Activated CD8-positive, alpha-beta T cell treated with anti-CD3 and anti-CD28 coated beads, Interleukin-2, amount 10 ng/mL, durations not matched to agents 7 days and 5 days (primary cell): ENCODE data around the gene ENOX1. TPM values are rescaled to one million over a fixed set of nuclear protein-coding genes. Genes with fewer than 3 reads are reported as not detected.

Experiments used
- ATAC-seq: fragments of 150-1000 bp; cut with Tn5 transposase; one replicate; pipeline ENCODE4 v1.10.0; 2021; ENCODE audit warnings: moderate library complexity
- CTCF ChIA-PET: fragments of 350-600 bp; sonication (Branson Sonifier 250); formaldehyde crosslinking; loops from one replicate; lab custom pipeline; 2021; ENCODE audit warnings: antibody characterized with exemption; lab: Charles Lee
- POLR2A ChIA-PET: fragments of 350-600 bp; sonication (Branson Sonifier 250); formaldehyde crosslinking; loops from one replicate; lab custom pipeline; 2021; ENCODE audit warnings: antibody characterized with exemption; lab: Charles Lee
- DNase-seq: peaks from one replicate; pipeline ENCODE4 v3.0.0-alpha.2; 2020
- H3K27ac Mint-ChIP-seq: one replicate; pipeline ENCODE4 v1.8.0; 2021; ENCODE audit warnings: mild to moderate bottlenecking, mixed read lengths
- H3K27me3 Mint-ChIP-seq: one replicate; pipeline ENCODE4 v1.8.0; 2021; ENCODE audit warnings: low read depth, mixed read lengths
- H3K36me3 Mint-ChIP-seq: one replicate; pipeline ENCODE4 v1.8.0; 2021; ENCODE audit warnings: low read depth, mixed read lengths
- H3K4me1 Mint-ChIP-seq: one replicate; pipeline ENCODE4 v1.8.0; 2021; ENCODE audit warnings: low read depth, mixed read lengths
- H3K4me3 Mint-ChIP-seq: one replicate; pipeline ENCODE4 v1.8.0; 2021; ENCODE audit warnings: mild to moderate bottlenecking, mixed read lengths
- H3K9me3 Mint-ChIP-seq: one replicate; pipeline ENCODE4 v1.8.0; 2022; ENCODE audit warnings: mixed read lengths; ENCODE audit not compliant: insufficient read depth
- total RNA-seq, 2 experiments: library from RNA; stranded (reverse); gene quantifications; one replicate each; pipeline ENCODE4 v1.2.3, GENCODE V29; 2021

Gene ENOX1
- total RNA-seq, 2 experiments from 2014 or later: 0.08 TPM; not detected in 1

- DNase-seq: no peak
- no peaks in the 10 kb centered on the region for H3K36me3 Mint-ChIP-seq
Measured at GRCh38 chr13:43464578-43465264, 322.1 kb downstream of the ENOX1 start.

GRCh38 chr13:43448605-43449336, 338.0 kb downstream of the ENOX1 start:
- Mint-ChIP-seq H3K27ac (no peak overlapping the region), H3K27me3 (peaks cover 12% of the 10 kb centered on the region), H3K4me1 (no peaks in the 10 kb centered on the region), H3K9me3 (no peaks in the 10 kb centered on the region), H3K4me3 (no peak overlapping the region), H3K36me3 (no peaks in the 10 kb centered on the region)
- no peak for ATAC-seq
- no peak for DNase-seq
- ChIA-PET POLR2A (no interaction called here), CTCF (no interaction called here)

More at GRCh38 chr13:43464578-43465264, 322.1 kb downstream of the ENOX1 start:
- Mint-ChIP-seq H3K4me3 (no peak overlapping the region), H3K9me3 (no peaks in the 10 kb centered on the region), H3K4me1 (no peaks in the 10 kb centered on the region), H3K27me3 (peaks cover 4% of the 10 kb centered on the region), H3K27ac (no peak overlapping the region)
- ATAC-seq: no peak
- ChIA-PET CTCF (no interaction called here), POLR2A (no interaction called here)

GRCh38 chr13:43446126-43446525, 340.6 kb downstream of the ENOX1 start:
- ChIA-PET CTCF (interaction anchor here (1.0 kb wide), 1 partner anchor 10 kb away, joined by 3 read pairs; no protein-coding TSS in a partner anchor), POLR2A (interaction anchor here (0.6 kb wide), 1 partner anchor 11 kb away, joined by 3 read pairs; no protein-coding TSS in a partner anchor)
- no peak for ATAC-seq
- DNase-seq: no peak
- no peak overlapping the region for H3K4me3 Mint-ChIP-seq
- H3K36me3 Mint-ChIP-seq: no peaks in the 10 kb centered on the region
- H3K27ac Mint-ChIP-seq: no peak overlapping the region
- peaks cover 17% of the 10 kb centered on the region for H3K27me3 Mint-ChIP-seq
- no peaks in the 10 kb centered on the region for H3K9me3 Mint-ChIP-seq
- no peaks in the 10 kb centered on the region for H3K4me1 Mint-ChIP-seq

- no peaks in the 10 kb centered on the region for H3K9me3 Mint-ChIP-seq
- H3K36me3 Mint-ChIP-seq: no peaks in the 10 kb centered on the region
- no peak overlapping the region for H3K27ac Mint-ChIP-seq
- H3K4me1 Mint-ChIP-seq: no peaks in the 10 kb centered on the region
- DNase-seq (no peak), ATAC-seq (no peak)
- POLR2A ChIA-PET: interaction anchor here (0.6 kb wide), 1 partner anchor 10 kb away, joined by 3 read pairs; no protein-coding TSS in a partner anchor
- peaks cover 17% of the 10 kb centered on the region for H3K27me3 Mint-ChIP-seq
- no peak overlapping the region for H3K4me3 Mint-ChIP-seq
- CTCF ChIA-PET: no interaction called here
Measured at GRCh38 chr13:43445668-43446067, 341.1 kb downstream of the ENOX1 start.

GRCh38 chr13:43444081-43444480, 342.7 kb downstream of the ENOX1 start:
- Mint-ChIP-seq H3K36me3 (no peaks in the 10 kb centered on the region), H3K9me3 (no peaks in the 10 kb centered on the region), H3K27ac (no peak overlapping the region), H3K27me3 (peaks cover 17% of the 10 kb centered on the region), H3K4me3 (no peak overlapping the region), H3K4me1 (no peaks in the 10 kb centered on the region)
- POLR2A ChIA-PET: no interaction called here
- CTCF ChIA-PET: no interaction called here
- DNase-seq (no peak), ATAC-seq (no peak)

GRCh38 chr13:43441899-43442499, 344.8 kb downstream of the ENOX1 start:
- H3K9me3 Mint-ChIP-seq: no peaks in the 10 kb centered on the region
- H3K4me1 Mint-ChIP-seq: no peaks in the 10 kb centered on the region
- ChIA-PET CTCF (no interaction called here), POLR2A (no interaction called here)
- H3K4me3 Mint-ChIP-seq: no peak overlapping the region
- H3K36me3 Mint-ChIP-seq: no peaks in the 10 kb centered on the region
- no peak overlapping the region for H3K27ac Mint-ChIP-seq
- DNase-seq (no peak), ATAC-seq (no peak)
- peaks cover 14% of the 10 kb centered on the region for H3K27me3 Mint-ChIP-seq

GRCh38 chr13:43441464-43441863, 345.3 kb downstream of the ENOX1 start:
- ATAC-seq: no peak
- no peaks in the 10 kb centered on the region for H3K36me3 Mint-ChIP-seq
- H3K9me3 Mint-ChIP-seq: no peaks in the 10 kb centered on the region
- H3K27me3 Mint-ChIP-seq: peaks cover 11% of the 10 kb centered on the region
- H3K4me3 Mint-ChIP-seq: no peak overlapping the region
- DNase-seq: no peak
- ChIA-PET CTCF (no interaction called here), POLR2A (no interaction called here)
- no peaks in the 10 kb centered on the region for H3K4me1 Mint-ChIP-seq
- H3K27ac Mint-ChIP-seq: no peak overlapping the region

- Mint-ChIP-seq H3K9me3 (no peaks in the 10 kb centered on the region), H3K4me1 (no peaks in the 10 kb centered on the region), H3K27me3 (peaks cover 10% of the 10 kb centered on the region), H3K4me3 (no peak overlapping the region), H3K36me3 (no peaks in the 10 kb centered on the region), H3K27ac (no peak overlapping the region)
- DNase-seq: no peak
- CTCF ChIA-PET: no interaction called here
- POLR2A ChIA-PET: no interaction called here
- no peak for ATAC-seq
Measured at GRCh38 chr13:43434191-43434590, 352.6 kb downstream of the ENOX1 start.

- H3K27me3 Mint-ChIP-seq: peaks cover 11% of the 10 kb centered on the region
- ChIA-PET CTCF (no interaction called here), POLR2A (no interaction called here)
- no peak overlapping the region for H3K4me3 Mint-ChIP-seq
- H3K27ac Mint-ChIP-seq: no peak overlapping the region
- H3K4me1 Mint-ChIP-seq: no peaks in the 10 kb centered on the region
- no peaks in the 10 kb centered on the region for H3K9me3 Mint-ChIP-seq
- DNase-seq (no peak), ATAC-seq (no peak)
- no peaks in the 10 kb centered on the region for H3K36me3 Mint-ChIP-seq
Measured at GRCh38 chr13:43433691-43434141, 353.1 kb downstream of the ENOX1 start.

- POLR2A ChIA-PET: no interaction called here
- CTCF ChIA-PET: no interaction called here
- H3K4me3 Mint-ChIP-seq: no peak overlapping the region
- DNase-seq (no peak), ATAC-seq (no peak)
- H3K9me3 Mint-ChIP-seq: no peaks in the 10 kb centered on the region
- peaks cover 8% of the 10 kb centered on the region for H3K27me3 Mint-ChIP-seq
- no peak overlapping the region for H3K27ac Mint-ChIP-seq
- no peaks in the 10 kb centered on the region for H3K36me3 Mint-ChIP-seq
- H3K4me1 Mint-ChIP-seq: no peaks in the 10 kb centered on the region
Measured at GRCh38 chr13:43432958-43433357, 353.8 kb downstream of the ENOX1 start.

- Mint-ChIP-seq H3K4me3 (no peak overlapping the region), H3K9me3 (no peaks in the 10 kb centered on the region), H3K36me3 (no peaks in the 10 kb centered on the region), H3K27ac (no peak overlapping the region), H3K27me3 (peaks cover 8% of the 10 kb centered on the region), H3K4me1 (no peaks in the 10 kb centered on the region)
- DNase-seq: no peak
- ATAC-seq: no peak
- ChIA-PET CTCF (no interaction called here), POLR2A (no interaction called here)
Measured at GRCh38 chr13:43431841-43432240, 354.9 kb downstream of the ENOX1 start.

- Mint-ChIP-seq H3K27ac (no peak overlapping the region), H3K4me1 (no peaks in the 10 kb centered on the region), H3K36me3 (no peaks in the 10 kb centered on the region), H3K9me3 (no peaks in the 10 kb centered on the region), H3K27me3 (peaks cover 8% of the 10 kb centered on the region), H3K4me3 (no peak overlapping the region)
- POLR2A ChIA-PET: no interaction called here
- ATAC-seq (no peak), DNase-seq (no peak)
- CTCF ChIA-PET: no interaction called here
Measured at GRCh38 chr13:43431290-43431716, 355.5 kb downstream of the ENOX1 start.
